B cell (primary cell): ENCODE data around the gene SLC35E1. TPM values are rescaled to one million over a fixed set of nuclear protein-coding genes. Genes with fewer than 3 reads are reported as not detected.
A peak's percentile ranks its signal among the peaks of the same experiment; 100 is the strongest.

Source experiments
- ATAC-seq: fragments of 200-7000 bp; cut with Tn5 transposase; one replicate; pipeline ENCODE4 v1.10.0; 2021; ENCODE audit warnings: low read depth, mild to moderate bottlenecking, moderate number of reproducible peaks, moderate library complexity
- CTCF ChIA-PET: fragments of 350-600 bp; sonication (Branson Sonifier 250); formaldehyde crosslinking; loops from one replicate; lab custom pipeline; 2021; ENCODE audit warnings: antibody characterized with exemption, inconsistent platforms; lab: Charles Lee
- POLR2A ChIA-PET: fragments of 350-600 bp; sonication (Branson Sonifier 250); formaldehyde crosslinking; loops from one replicate; lab custom pipeline; 2021; ENCODE audit warnings: antibody characterized with exemption; lab: Charles Lee
- DNase-seq: peaks from one replicate; pipeline ENCODE4 v3.0.0; 2013
- H2AFZ ChIP-seq: 2 replicates; pipeline ENCODE4 v1.6.1; 2012; ENCODE audit warnings: mild to moderate bottlenecking, low read depth, low read length; ENCODE audit not compliant: insufficient read depth, poor library complexity, severe bottlenecking
- H3K27ac ChIP-seq, 2 donors: 1 replicate in 1 of 2; 2 replicates in 1 of 2; pipeline ENCODE4 v1.5.1; 2012 to 2013; ENCODE audit warnings: low read length in 2 of 2, mild to moderate bottlenecking in 2 of 2, moderate library complexity in 1 of 2
- H3K27me3 ChIP-seq, 4 experiments: fragments of 200-600 bp in 1 of 4; sonication (generic) in 1 of 4; replicated peaks in 1 of 4; 1 replicate in 2 of 4; 2 replicates in 2 of 4; pipeline versions ENCODE4 v1.6.1 to v1.7.0; 2013 to 2016; ENCODE audit warnings: low read length in 3 of 4, mild to moderate bottlenecking in 2 of 4, mixed read lengths in 1 of 4, moderate library complexity in 1 of 4; ENCODE audit not compliant: insufficient read depth in 4 of 4, control insufficient read depth in 3 of 4; ENCODE audit errors: control extremely low read depth in 1 of 4
- H3K36me3 ChIP-seq, 2 experiments: replicated peaks in 1 of 2; 1 replicate in 1 of 2; 2 replicates in 1 of 2; pipeline versions ENCODE4 v1.6.1 to v1.7.1; 2013; ENCODE audit warnings: low read length in 1 of 2; ENCODE audit not compliant: insufficient read depth in 2 of 2, control insufficient read depth in 1 of 2; ENCODE audit errors: control extremely low read depth in 1 of 2, extremely low read depth in 1 of 2
- H3K4me1 ChIP-seq, 2 donors: fragments of 200-600 bp in 1 of 2; sonication (generic) in 1 of 2; 1 replicate in 1 of 2; 2 replicates in 1 of 2; pipeline versions ENCODE4 v1.5.1 to v1.6.1; 2013 to 2017; ENCODE audit warnings: low read length in 2 of 2; ENCODE audit not compliant: control insufficient read depth in 2 of 2, insufficient read depth in 2 of 2
- H3K4me2 ChIP-seq: replicated peaks from 2 replicates; pipeline ENCODE3; 2012; ENCODE audit warnings: mild to moderate bottlenecking, low read depth, low read length; ENCODE audit not compliant: poor library complexity, severe bottlenecking
- H3K4me3 ChIP-seq, 5 experiments: fragments of 200-600 bp in 1 of 5; sonication (generic) in 1 of 5; 1 replicate in 3 of 5; 2 replicates in 2 of 5; pipeline versions ENCODE4 v1.5.1 to v1.7.0; 2011 to 2016; ENCODE audit warnings: low read length in 4 of 5, mild to moderate bottlenecking in 4 of 5, low read depth in 2 of 5, control low read depth in 1 of 5, moderate library complexity in 1 of 5; ENCODE audit not compliant: insufficient read depth in 1 of 5; ENCODE audit errors: control extremely low read depth in 1 of 5, extremely low read depth in 1 of 5
- H3K79me2 ChIP-seq: fragments of 200-600 bp; sonication (generic); one replicate; pipeline ENCODE4 v1.6.0; 2016; ENCODE audit warnings: low read length; ENCODE audit not compliant: control insufficient read depth, insufficient read depth
- H3K9ac ChIP-seq: fragments of 200-600 bp; sonication (generic); 2 replicates; pipeline ENCODE4 v1.6.1; 2017; ENCODE audit warnings: mild to moderate bottlenecking, low read length, moderate library complexity
- H3K9me3 ChIP-seq, 3 donors: one replicate each; pipeline versions ENCODE4 v1.6.1 to v1.7.1; 2013; ENCODE audit warnings: low read length in 2 of 3; ENCODE audit not compliant: control insufficient read depth in 2 of 3, insufficient read depth in 1 of 3; ENCODE audit errors: control extremely low read depth in 1 of 3
- H4K20me1 ChIP-seq: 2 replicates; pipeline ENCODE4 v1.6.0; 2012; ENCODE audit warnings: mild to moderate bottlenecking, low read length; ENCODE audit not compliant: insufficient read depth, control insufficient read depth, poor library complexity, severe bottlenecking
- H3K27ac Mint-ChIP-seq: one replicate; pipeline ENCODE4 v1.8.0; 2021; ENCODE audit warnings: mixed read lengths
- H3K27me3 Mint-ChIP-seq: one replicate; pipeline ENCODE4 v1.8.0; 2021; ENCODE audit warnings: mixed read lengths
- H3K4me1 Mint-ChIP-seq: one replicate; pipeline ENCODE4 v1.8.0; 2021; ENCODE audit warnings: mixed read lengths
- H3K4me3 Mint-ChIP-seq: one replicate; pipeline ENCODE4 v1.8.0; 2021; ENCODE audit warnings: mixed read lengths
- H3K9me3 Mint-ChIP-seq: one replicate; pipeline ENCODE4 v1.8.0; 2022; ENCODE audit warnings: mixed read lengths; ENCODE audit not compliant: insufficient read depth
- EZH2 ChIP-seq: IDR thresholded peaks from 2 replicates; pipeline ENCODE4 v1.6.1; 2012; ENCODE audit warnings: borderline replicate concordance, low read depth, mild to moderate bottlenecking, moderate library complexity, low read length; ENCODE audit not compliant: insufficient read depth, poor library complexity, severe bottlenecking
- WGBS: methylation state at CpG from one replicate; pipeline ENCODE4 v1.1.5; 2013; ENCODE audit warnings: missing lambda C conversion rate; ENCODE audit not compliant: insufficient coverage; 5-methylcytosine and 5-hydroxymethylcytosine counted together
- intact Hi-C: fragments of 100-400 bp; cut with micrococcal nuclease; formaldehyde crosslinking; loops from one replicate; pipeline ENCODE4 v1.10.0; 2022
- polyA plus RNA-seq: library from polyadenylated mRNA; depleted of rRNA; stranded (reverse); fragments of >200 nt; gene quantifications from 2 replicates; pipeline ENCODE4 v1.2.3, GENCODE V29; 2012
- total RNA-seq, 2 donors: library from RNA; stranded (reverse); fragments of 120-200 nt in 1 of 2; gene quantifications; 1 replicate in 1 of 2; 2 replicates in 1 of 2; pipeline versions ENCODE4 v1.2.3 to v1.2.4, GENCODE V29; 2013 to 2022
- TF ChIP-seq, protein P1 (sequence below): fragments of 200-600 bp; IDR thresholded peaks from one replicate; pipeline ENCODE4 v1.8.0; 2022; ENCODE audit warnings: antibody characterized with exemption, mild to moderate bottlenecking

The SLC35E1 gene
- total and polyA plus RNA-seq, 2 donors (not counting 1 experiment from before 2014, with no cell fraction given) = 23.4 to 46.8 TPM

DNA sequence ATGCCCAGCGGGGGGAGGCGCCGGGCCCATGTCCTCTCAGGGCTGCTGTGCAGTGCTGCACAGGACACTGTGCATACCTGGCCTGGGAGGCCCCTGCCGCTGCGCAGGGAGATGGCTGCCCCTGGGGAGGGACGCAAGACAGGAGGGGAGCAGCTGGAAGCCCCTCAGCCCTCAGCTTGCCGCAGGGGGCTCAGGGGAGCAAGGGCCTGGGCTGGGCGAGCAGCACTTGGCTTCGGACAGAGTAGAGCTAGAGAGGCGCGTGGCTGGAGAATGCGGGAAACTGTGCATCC, 40.9 kb downstream of the SLC35E1 start:
- H3K27ac Mint-ChIP-seq = no peak overlapping the region

DNA sequence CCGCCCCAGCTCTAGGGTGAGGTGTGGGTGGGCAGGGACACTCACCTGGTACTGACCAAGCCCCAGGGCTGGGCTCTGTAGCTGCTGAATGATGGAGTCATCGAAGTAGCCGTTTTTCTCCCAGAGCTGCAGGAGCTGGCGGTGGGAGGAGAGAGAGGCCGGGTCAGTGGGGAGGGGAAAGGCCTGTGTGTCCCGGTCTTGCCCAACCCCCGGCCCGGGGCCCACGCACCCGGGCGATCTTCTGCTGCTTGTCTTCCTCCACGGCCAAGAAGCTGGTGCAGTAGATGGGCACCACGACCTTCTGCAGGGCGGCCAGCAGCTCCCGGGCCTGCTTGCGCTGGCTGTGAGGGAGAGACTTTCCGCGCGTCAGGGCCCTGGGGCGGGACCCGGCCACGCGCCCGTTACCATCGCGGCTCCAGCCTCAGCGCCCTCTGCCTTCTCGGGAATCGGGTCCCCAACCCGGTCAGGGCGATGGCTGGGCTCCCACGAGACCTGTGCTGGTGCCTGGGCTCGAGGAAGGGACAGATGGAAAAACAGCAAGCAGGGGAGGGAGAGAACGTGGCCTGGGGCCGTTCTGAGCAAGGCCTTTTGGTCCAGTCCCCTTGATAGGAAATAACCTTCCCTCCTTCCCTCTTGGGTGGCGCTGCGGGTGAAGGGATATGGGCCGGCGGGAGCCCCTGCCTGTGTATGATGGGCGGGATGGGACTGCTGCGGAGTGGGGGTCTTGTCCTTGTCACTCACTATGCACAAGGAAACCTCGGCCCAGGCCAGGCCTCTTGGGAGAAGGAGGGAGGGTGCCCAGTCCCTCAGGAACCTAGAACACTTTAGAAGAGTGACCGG, 41.5 kb downstream of the SLC35E1 start:
- WGBS = 98% methylated on average over 33 of the region's 43 CpGs
- no peak overlapping the region for H2AFZ ChIP-seq
- Mint-ChIP-seq H3K27me3 (no peaks in the 10 kb centered on the region), H3K9me3 (no peaks in the 10 kb centered on the region), H3K4me3 (no peak overlapping the region), H3K4me1 (no peaks in the 10 kb centered on the region), H3K27ac (no peak overlapping the region)
- no peaks in the 10 kb centered on the region for H3K27me3 ChIP-seq
- H4K20me1 ChIP-seq = peaks cover 58% of the 10 kb centered on the region
- CTCF ChIA-PET = interaction anchor here (0.7 kb wide), 1 partner anchor 29 kb away, joined by 3 read pairs; no protein-coding TSS in a partner anchor
- intact Hi-C loops = no loop called here
- peaks cover 26% of the 10 kb centered on the region for H3K79me2 ChIP-seq
- TF ChIP-seq EZH2 = no peak
- TF ChIP-seq, protein P1, sequence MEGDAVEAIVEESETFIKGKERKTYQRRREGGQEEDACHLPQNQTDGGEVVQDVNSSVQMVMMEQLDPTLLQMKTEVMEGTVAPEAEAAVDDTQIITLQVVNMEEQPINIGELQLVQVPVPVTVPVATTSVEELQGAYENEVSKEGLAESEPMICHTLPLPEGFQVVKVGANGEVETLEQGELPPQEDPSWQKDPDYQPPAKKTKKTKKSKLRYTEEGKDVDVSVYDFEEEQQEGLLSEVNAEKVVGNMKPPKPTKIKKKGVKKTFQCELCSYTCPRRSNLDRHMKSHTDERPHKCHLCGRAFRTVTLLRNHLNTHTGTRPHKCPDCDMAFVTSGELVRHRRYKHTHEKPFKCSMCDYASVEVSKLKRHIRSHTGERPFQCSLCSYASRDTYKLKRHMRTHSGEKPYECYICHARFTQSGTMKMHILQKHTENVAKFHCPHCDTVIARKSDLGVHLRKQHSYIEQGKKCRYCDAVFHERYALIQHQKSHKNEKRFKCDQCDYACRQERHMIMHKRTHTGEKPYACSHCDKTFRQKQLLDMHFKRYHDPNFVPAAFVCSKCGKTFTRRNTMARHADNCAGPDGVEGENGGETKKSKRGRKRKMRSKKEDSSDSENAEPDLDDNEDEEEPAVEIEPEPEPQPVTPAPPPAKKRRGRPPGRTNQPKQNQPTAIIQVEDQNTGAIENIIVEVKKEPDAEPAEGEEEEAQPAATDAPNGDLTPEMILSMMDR = no peak
- no peak overlapping the region for H3K4me2 ChIP-seq
- no peaks in the 10 kb centered on the region for H3K4me1 ChIP-seq
- peaks cover 0 to 86% of the 10 kb centered on the region in 2 experiments for H3K36me3 ChIP-seq
- POLR2A ChIA-PET = no interaction called here
- no peak overlapping the region for H3K27ac ChIP-seq
- no peak overlapping the region for H3K9ac ChIP-seq
- ATAC-seq (no peak), DNase-seq (peak; percentile 10)
- H3K9me3 ChIP-seq = no peaks in the 10 kb centered on the region
- H3K4me3 ChIP-seq = no peak overlapping the region

More for the DNA sequence above, 40.9 kb downstream of the SLC35E1 start:
- Histone ChIP-seq H3K27me3 (no peaks in the 10 kb centered on the region), H3K79me2 (peaks cover 32% of the 10 kb centered on the region), H3K4me3 (no peak overlapping the region), H3K36me3 (peaks cover 0 to 86% of the 10 kb centered on the region in 2 experiments), H4K20me1 (peaks cover 59% of the 10 kb centered on the region), H3K4me1 (no peaks in the 10 kb centered on the region), H3K9ac (no peak overlapping the region), H3K27ac (no peak overlapping the region), H2AFZ (no peak overlapping the region), H3K4me2 (no peak overlapping the region), H3K9me3 (no peaks in the 10 kb centered on the region)
- POLR2A ChIA-PET = no interaction called here
- DNase-seq (peak; percentile 11), ATAC-seq (no peak)
- H3K4me3 Mint-ChIP-seq = no peak overlapping the region
- no peaks in the 10 kb centered on the region for H3K27me3 Mint-ChIP-seq
- H3K4me1 Mint-ChIP-seq = no peaks in the 10 kb centered on the region
- no peaks in the 10 kb centered on the region for H3K9me3 Mint-ChIP-seq
- intact Hi-C loops = no loop called here
- CTCF ChIA-PET = no interaction called here
- WGBS = 98% methylated on average over 12 of the region's 12 CpGs
- no peak for TF ChIP-seq EZH2
- TF ChIP-seq, protein P1 = no peak
